HG03575 (cell line): ENCODE data around the gene CDR2L.
"Not testable (repeated sequence)": the region's sequence is repeated elsewhere in the genome, so short reads cannot be mapped to it uniquely, and the experiment has no call there.

Experiments used
- ATAC-seq: cut with Tn5 transposase; IDR thresholded peaks from one replicate; pipeline ENCODE4 v1.9.1; 2021; ENCODE audit not compliant: unreplicated experiment, insufficient number of reproducible peaks, low FRiP score; ENCODE audit errors: extremely low read depth

CDR2L gene

GRCh38 chr17:74957935-74958740 lies 29.3 kb upstream of the CDR2L start:
- no peak for ATAC-seq

GRCh38 chr17:74959826-74960515 lies 27.5 kb upstream of the CDR2L start:
- no peak for ATAC-seq

- no peak for ATAC-seq
These were observed 26.7 kb upstream of the CDR2L start for GRCh38 chr17:74960570-74961342.

GRCh38 chr17:74961657-74962350 lies 25.6 kb upstream of the CDR2L start:
- ATAC-seq, result no peak

DNA sequence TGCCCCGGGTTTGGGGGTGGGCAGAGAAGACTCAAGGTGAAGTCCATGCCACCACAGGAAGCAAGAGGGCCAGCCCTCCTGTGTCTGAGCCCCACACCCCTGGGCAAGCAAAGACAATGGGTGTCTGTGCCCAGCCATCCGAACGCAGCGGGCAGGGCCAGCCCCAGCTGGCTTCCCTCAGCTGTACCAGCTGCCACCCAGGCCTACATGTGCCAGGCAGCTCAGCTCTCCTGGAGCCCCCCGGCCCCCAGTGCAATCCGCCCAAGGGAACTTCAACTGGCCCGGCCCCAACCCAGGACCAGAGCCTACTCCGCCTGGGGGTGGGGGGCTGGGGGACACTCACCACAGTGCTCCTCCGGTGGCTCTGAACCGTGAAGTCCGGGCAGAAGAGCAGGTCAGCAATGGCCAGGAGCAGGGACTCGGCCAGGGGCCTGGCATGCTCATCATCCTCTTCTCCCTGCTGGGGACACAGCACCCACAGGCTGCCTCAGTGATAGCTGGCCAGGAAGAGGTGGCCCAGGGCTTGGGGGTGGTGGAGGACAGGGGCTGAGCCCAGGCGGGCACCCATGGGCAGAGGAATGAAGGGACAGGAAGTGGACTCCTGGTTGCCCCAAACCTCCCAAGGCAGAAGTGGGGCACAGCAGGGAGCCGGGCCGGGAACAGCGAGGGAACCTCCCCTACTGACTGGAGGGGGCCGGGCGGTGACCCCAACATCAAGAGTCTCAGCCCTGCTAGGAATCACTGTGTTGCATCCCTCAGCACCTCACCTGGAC lies 24.6 kb upstream of the CDR2L start:
- no peak for ATAC-seq

- no peak for ATAC-seq
These were observed 23.8 kb upstream of the CDR2L start for GRCh38 chr17:74963656-74964055.

DNA sequence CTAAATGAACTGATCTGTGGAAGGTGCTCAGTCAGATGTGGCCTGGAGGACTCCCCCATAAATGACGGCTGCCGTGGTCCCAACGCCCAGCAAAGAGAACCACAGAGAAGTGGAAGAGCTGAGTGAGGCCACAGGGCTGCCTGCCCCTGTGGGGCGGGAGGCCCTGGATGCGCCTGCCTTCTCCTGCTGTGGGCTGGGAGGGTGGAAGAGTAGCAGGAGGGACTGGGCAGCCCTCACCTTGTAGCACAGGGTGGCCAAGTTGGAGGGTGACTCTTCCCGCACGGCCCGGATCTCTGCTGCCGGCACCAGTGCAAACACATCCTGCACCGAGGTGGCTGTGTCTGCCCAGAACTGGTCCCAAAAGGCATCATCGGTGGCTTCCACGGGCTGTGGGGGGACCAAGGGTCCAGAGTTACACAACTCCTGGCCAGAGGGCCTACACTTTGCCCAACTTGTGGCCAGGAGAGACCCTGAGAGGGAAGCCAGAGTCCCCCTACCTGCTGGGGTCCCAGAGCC lies 23.1 kb upstream of the CDR2L start:
- ATAC-seq, result no peak

DNA sequence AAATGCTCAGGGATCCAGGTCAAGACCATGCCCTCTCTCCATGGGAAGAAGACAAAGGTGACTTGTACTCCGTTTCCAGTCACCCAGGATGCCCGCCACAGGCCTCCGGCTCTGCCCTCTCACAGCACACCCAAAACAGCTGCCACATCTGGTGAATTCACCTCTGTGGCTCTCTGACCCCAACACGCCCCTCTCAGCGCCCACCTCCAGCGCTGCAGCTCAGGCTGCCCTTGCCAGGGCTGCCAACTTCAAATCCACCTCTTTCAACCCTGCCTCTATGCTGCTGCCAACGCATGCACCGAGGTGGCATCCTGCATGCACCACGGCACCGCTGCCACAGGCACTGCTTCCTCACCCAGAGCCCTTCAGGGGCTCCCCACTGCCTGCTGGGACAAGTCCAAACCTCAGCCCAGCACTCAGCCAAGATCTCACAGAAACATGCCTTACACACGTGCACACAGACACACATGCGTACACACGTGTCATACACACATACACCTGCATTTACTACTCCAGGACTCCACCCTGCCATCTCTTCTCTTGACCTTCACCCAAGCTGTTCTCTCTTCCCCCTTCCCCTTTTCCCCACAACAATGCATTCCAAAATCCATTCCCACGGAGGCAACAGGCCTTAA lies 22.3 kb upstream of the CDR2L start:
- no peak for ATAC-seq

DNA sequence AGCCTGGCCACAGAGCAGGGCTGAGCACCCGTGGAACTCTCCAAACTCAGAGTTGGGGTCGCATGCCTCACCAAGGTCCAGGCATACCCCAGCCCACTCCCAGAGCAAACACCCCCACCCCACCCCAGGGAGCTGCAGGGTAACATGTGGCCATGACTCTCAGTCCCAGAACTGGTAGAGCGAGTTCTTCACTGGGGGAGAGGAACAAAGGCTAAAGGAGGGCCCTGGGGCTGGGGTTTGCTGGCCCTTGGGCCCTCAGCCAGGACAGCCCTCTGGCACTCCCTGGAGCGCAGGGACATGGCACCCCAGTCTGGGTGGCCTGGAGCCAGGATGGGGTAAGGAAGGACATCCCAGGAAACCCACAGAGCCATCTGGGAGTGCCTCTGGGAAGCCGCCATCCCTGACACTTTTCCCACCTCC lies 19.1 kb upstream of the CDR2L start:
- no peak for ATAC-seq

DNA sequence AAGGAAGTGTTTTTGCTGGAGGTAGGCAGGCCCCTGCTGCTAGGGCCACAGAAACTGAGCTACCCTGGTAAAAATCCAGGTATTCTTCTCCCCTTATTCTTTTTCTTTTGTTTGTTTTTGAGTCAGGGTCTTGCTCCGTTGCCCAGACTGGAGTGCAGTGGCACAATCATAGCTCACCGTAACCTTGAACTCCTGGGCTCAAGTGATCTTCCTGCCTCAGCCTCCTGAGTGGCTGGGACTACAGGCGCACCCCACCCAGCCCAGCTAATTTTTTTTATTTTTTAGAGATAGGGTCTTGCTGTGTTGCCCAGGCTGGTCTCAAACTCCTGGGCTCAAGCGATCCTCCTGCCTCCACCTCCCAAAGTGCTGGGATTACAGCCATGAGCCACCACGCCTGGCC lies 17.9 kb upstream of the CDR2L start:
- ATAC-seq, result not testable (repeated sequence)

- ATAC-seq, result no peak
These were observed 17.0 kb upstream of the CDR2L start for GRCh38 chr17:74970395-74970794.

- ATAC-seq, result no peak
These were observed 16.2 kb upstream of the CDR2L start for GRCh38 chr17:74971069-74971841.

DNA sequence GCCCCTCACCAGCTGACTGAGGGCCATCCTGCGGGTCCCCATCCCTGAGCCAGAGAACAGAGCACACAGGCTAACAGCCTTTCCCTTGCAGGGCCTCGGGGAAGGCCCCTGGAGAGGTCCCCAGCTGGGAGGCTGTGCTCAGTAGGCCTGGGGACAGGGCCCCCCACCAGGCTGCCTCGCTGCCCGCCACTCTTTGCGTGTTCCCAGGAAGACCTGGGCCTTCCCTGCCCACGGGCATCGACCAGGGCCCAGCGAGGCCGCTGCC lies 15.7 kb upstream of the CDR2L start:
- no peak for ATAC-seq

- ATAC-seq, result no peak
These were observed 15.1 kb upstream of the CDR2L start, which contains the start of gene HID1 for GRCh38 chr17:74972107-74972972. Gene HID1 (minus strand): TSS chr17:74972759. CDS start chr17:74972656, 103 bp downstream.

DNA sequence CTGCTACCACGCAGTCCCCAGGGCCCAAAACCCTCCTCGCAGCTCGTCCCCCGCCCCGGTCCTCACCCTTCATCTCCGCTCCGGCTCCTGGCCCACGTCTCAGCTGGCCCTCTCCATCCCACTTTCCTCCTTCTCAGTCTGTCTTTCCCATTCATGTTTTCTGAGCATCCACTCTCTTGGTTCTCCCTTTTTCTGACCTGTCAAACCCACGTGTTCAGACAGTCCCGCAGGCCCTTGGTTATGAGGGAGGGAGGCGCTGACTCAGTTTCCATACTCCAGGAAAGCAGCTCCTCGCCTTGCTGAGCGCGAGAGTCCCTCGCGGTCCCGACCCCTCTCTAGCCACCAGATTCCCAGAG lies 14.5 kb upstream of the CDR2L start:
- no peak for ATAC-seq

DNA sequence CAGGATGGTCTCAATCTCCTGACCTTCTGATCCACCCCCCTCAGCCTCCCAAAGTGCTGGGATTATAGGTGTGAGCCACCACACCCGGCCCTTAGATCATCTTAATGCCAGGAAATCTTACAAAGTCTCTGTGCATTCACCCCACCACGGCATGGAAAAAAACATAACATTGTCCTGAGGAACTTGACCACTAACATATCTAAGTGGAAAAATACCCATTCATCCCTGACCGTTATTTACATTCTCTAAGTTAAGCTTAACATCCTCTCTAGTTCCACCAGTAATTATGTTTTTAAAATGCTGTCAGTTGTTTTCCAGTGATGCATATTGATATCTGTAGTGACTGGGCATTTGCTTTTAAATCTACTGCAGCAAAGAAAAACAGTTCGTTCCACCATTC lies 11.5 kb upstream of the CDR2L start:
- no peak for ATAC-seq

DNA sequence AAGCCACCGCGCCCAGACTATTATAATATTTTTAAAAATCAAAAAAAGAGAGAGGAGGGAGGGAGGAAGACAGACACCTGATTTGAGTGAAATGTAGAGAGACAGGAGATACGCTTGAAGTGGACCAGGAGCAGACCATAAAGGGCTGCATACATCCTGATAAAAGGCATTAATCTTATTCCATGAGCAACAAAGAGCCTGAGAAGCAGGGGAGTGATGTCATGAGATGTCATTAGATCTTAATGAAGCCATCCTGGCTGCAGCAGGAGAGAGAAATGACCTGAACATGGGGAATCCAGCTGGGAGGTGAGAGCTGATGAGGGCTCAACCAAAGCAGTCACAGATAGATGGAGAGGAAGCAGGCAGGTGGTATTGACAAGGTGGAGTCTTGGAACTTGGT lies 9.6 kb upstream of the CDR2L start:
- ATAC-seq, result no peak
